ENCODE data around the gene GNRH2.
"Not testable (repeated sequence)": the region's sequence is repeated elsewhere in the genome, so short reads cannot be mapped to it uniquely, and the experiment has no call there.

Gene GNRH2

DNA sequence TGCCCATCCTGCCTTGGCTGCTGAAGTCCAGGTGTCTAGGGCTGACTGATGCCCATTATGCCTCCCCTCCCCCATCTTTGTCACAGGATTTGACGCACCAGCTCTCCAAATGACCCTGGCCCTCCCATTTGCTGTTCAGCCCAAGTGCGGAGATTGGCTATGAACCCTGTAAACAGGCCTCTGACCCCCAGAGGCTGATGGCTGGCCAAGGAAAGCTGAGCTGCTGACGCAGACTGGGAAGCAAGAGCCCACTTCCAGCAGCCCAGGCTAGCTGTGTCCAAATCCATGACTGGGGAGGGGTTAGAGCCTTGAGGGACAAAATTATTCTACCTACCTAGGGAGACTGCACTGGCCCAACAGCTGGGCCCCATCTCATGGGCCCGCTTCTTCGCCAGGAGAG, 797 bp upstream of the GNRH2 start:
- Histone ChIP-seq H3K4me1 (ENCODE audit: insufficient read depth, low read length) (peaks cover 18% of the 10 kb centered on the region), H3K4me3 (ENCODE audit: low read depth in 1 of 2, low read length in 2 of 2) (no peak overlapping the region), H3K36me3 (ENCODE audit: insufficient read depth, low read length) (peaks cover 30% of the 10 kb centered on the region), H3K9ac (ENCODE audit: low read length) (no peak overlapping the region), H3K27ac (ENCODE audit: low read depth, low read length) (no peak overlapping the region), H3K9me3 (ENCODE audit: low read length) (no peaks in the 10 kb centered on the region), H3K27me3 (ENCODE audit: control insufficient read depth in 1 of 2, insufficient read depth in 2 of 2, low read length in 2 of 2) (no peaks in the 10 kb centered on the region)

- Histone ChIP-seq H3K9ac (ENCODE audit: low read length) (no peak overlapping the region), H3K4me3 (ENCODE audit: low read depth in 1 of 2, low read length in 2 of 2) (no peak overlapping the region), H3K27ac (ENCODE audit: low read depth, low read length) (no peak overlapping the region), H3K9me3 (ENCODE audit: low read length) (no peaks in the 10 kb centered on the region), H3K4me1 (ENCODE audit: insufficient read depth, low read length) (peaks cover 20% of the 10 kb centered on the region), H3K36me3 (ENCODE audit: insufficient read depth, low read length) (peaks cover 28% of the 10 kb centered on the region), H3K27me3 (ENCODE audit: control insufficient read depth in 1 of 2, insufficient read depth in 2 of 2, low read length in 2 of 2) (no peaks in the 10 kb centered on the region)
These were observed 1.0 kb downstream of the GNRH2 start for GRCh38 chr20:3044336-3044965.

GRCh38 chr20:3045042-3045815, 1.8 kb downstream of the GNRH2 start:
- Histone ChIP-seq H3K36me3 (ENCODE audit: insufficient read depth, low read length) (peaks cover 30% of the 10 kb centered on the region), H3K27ac (ENCODE audit: low read depth, low read length) (peak overlapping the region; percentile 98), H3K4me1 (ENCODE audit: insufficient read depth, low read length) (peaks cover 20% of the 10 kb centered on the region), H3K9ac (ENCODE audit: low read length) (peak overlapping the region; percentile 21), H3K27me3 (ENCODE audit: control insufficient read depth in 1 of 2, insufficient read depth in 2 of 2, low read length in 2 of 2) (no peaks in the 10 kb centered on the region), H3K4me3 (ENCODE audit: low read depth in 1 of 2, low read length in 2 of 2) (peak overlapping the region; percentile 78 to 89), H3K9me3 (ENCODE audit: low read length) (no peaks in the 10 kb centered on the region)

GRCh38 chr20:3045816-3046676, 2.6 kb downstream of the GNRH2 start, which contains the start of gene MRPS26:
Gene MRPS26, plus strand, starts transcription at chr20:3046052. Its CDS starts 17 bp downstream, at chr20:3046069.
- Histone ChIP-seq H3K4me1 (ENCODE audit: insufficient read depth, low read length) (peaks cover 20% of the 10 kb centered on the region), H3K4me3 (ENCODE audit: low read depth in 1 of 2, low read length in 2 of 2) (peak within 1 kb of the TSS; percentile 78 to 89), H3K27me3 (ENCODE audit: control insufficient read depth in 1 of 2, insufficient read depth in 2 of 2, low read length in 2 of 2) (no peaks in the 10 kb centered on the region), H3K27ac (ENCODE audit: low read depth, low read length) (peak within 1 kb of the TSS; percentile 98), H3K9me3 (ENCODE audit: low read length) (no peaks in the 10 kb centered on the region), H3K36me3 (ENCODE audit: insufficient read depth, low read length) (peaks cover 31% of the 10 kb centered on the region), H3K9ac (ENCODE audit: low read length) (peak within 1 kb of the TSS; percentile 68)

- peaks cover 31% of the 10 kb centered on the region for H3K36me3 ChIP-seq (ENCODE audit: insufficient read depth, low read length)
- H3K9ac ChIP-seq (ENCODE audit: low read length), result peak overlapping the region; percentile 68
- no peaks in the 10 kb centered on the region for H3K9me3 ChIP-seq (ENCODE audit: low read length)
- peak overlapping the region; percentile 78 to 89 for H3K4me3 ChIP-seq (ENCODE audit: low read depth in 1 of 2, low read length in 2 of 2)
- no peaks in the 10 kb centered on the region for H3K27me3 ChIP-seq (ENCODE audit: control insufficient read depth in 1 of 2, insufficient read depth in 2 of 2, low read length in 2 of 2)
- H3K4me1 ChIP-seq (ENCODE audit: insufficient read depth, low read length), result peaks cover 20% of the 10 kb centered on the region
- peak overlapping the region; percentile 98 for H3K27ac ChIP-seq (ENCODE audit: low read depth, low read length)
These were observed 3.4 kb downstream of the GNRH2 start for GRCh38 chr20:3046677-3047462.

- Histone ChIP-seq H3K36me3 (ENCODE audit: insufficient read depth, low read length) (peaks cover 31% of the 10 kb centered on the region), H3K9ac (ENCODE audit: low read length) (no peak overlapping the region), H3K9me3 (ENCODE audit: low read length) (no peaks in the 10 kb centered on the region), H3K27me3 (ENCODE audit: control insufficient read depth in 1 of 2, insufficient read depth in 2 of 2, low read length in 2 of 2) (no peaks in the 10 kb centered on the region), H3K4me3 (ENCODE audit: low read depth in 1 of 2, low read length in 2 of 2) (no peak overlapping the region), H3K4me1 (ENCODE audit: insufficient read depth, low read length) (peaks cover 16% of the 10 kb centered on the region), H3K27ac (ENCODE audit: low read depth, low read length) (no peak overlapping the region)
These were observed 4.3 kb downstream of the GNRH2 start for GRCh38 chr20:3047486-3048419.

DNA sequence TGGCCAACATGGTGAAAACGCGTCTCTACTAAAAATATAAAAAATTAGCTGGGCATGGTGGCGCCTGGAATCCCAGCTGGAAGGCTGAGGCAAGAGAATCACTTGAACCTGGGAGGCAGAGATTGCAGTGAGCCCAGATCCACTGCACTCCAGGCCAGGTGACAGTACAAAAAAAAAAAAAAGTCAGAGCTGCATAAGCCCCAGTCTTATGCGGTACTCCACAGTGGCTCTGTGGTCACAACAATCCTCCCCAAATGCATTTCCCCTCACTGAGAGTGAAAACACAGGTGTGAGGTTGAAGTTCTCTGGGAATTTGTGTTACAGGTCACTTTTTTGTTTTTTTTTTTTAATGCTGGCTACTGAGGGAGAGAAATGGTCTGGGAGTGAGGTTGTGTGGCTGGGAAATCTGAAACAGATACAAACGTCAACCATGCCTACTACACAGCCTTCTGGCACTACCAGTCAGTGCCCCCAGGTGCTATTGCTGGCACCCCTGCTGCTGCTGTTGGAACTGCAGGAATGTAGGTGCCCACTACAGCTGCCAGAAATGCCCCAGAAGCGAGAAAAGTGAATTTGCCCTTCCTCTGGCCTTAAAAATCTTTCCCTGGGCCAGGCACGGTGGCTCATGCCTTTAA, 8.1 kb downstream of the GNRH2 start:
- Histone ChIP-seq H3K9me3 (ENCODE audit: low read length) (no peaks in the 10 kb centered on the region), H3K36me3 (ENCODE audit: insufficient read depth, low read length) (peaks cover 31% of the 10 kb centered on the region), H3K27me3 (ENCODE audit: control insufficient read depth in 1 of 2, insufficient read depth in 2 of 2, low read length in 2 of 2) (no peaks in the 10 kb centered on the region), H3K4me3 (ENCODE audit: low read depth in 1 of 2, low read length in 2 of 2) (no peak overlapping the region), H3K9ac (ENCODE audit: low read length) (no peak overlapping the region), H3K4me1 (ENCODE audit: insufficient read depth, low read length) (peaks cover 11% of the 10 kb centered on the region), H3K27ac (ENCODE audit: low read depth, low read length) (no peak overlapping the region)

DNA sequence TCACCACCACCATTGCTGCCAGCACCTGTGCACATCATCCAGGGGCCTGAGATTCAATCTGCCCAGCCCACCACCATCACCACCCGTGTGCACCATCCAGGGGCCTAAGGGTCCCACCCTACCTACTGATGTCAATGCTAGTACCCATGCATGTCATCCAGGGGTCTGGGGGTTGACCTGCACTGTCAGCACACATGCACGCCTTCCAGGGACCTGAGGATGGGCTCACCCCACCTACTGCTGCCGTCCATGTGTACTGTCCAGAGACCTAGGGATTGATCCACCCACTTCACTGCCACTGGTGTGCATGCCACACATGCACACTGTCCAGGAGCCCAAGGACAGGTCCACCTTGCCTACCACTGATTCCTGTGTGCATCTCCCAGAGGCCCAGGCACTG, 16.1 kb downstream of the GNRH2 start:
- no peaks in the 10 kb centered on the region for H3K36me3 ChIP-seq (ENCODE audit: insufficient read depth, low read length)
- H3K9ac ChIP-seq (ENCODE audit: low read length), result no peak overlapping the region
- no peak overlapping the region for H3K27ac ChIP-seq (ENCODE audit: low read depth, low read length)
- no peaks in the 10 kb centered on the region for H3K9me3 ChIP-seq (ENCODE audit: low read length)
- H3K4me1 ChIP-seq (ENCODE audit: insufficient read depth, low read length), result no peaks in the 10 kb centered on the region
- H3K4me3 ChIP-seq (ENCODE audit: low read depth in 1 of 2, low read length in 2 of 2), result no peak overlapping the region
- H3K27me3 ChIP-seq (ENCODE audit: control insufficient read depth in 1 of 2, insufficient read depth in 2 of 2, low read length in 2 of 2), result no peaks in the 10 kb centered on the region

GRCh38 chr20:3064119-3064518, 20.7 kb downstream of the GNRH2 start:
- not testable (repeated sequence) for H3K9ac ChIP-seq (ENCODE audit: low read length); H3K9me3 ChIP-seq (ENCODE audit: low read length); H3K4me3 ChIP-seq (ENCODE audit: low read depth in 1 of 2, low read length in 2 of 2); H3K27ac ChIP-seq (ENCODE audit: low read depth, low read length); H3K27me3 ChIP-seq (ENCODE audit: control insufficient read depth in 1 of 2, insufficient read depth in 2 of 2, low read length in 2 of 2); H3K36me3 ChIP-seq (ENCODE audit: insufficient read depth, low read length); H3K4me1 ChIP-seq (ENCODE audit: insufficient read depth, low read length)

All from muscle layer of colon (tissue), 2 donors.